ENCODE data around the gene SMIM35. TPM values are rescaled to one million over a fixed set of nuclear protein-coding genes. Genes with fewer than 3 reads are reported as not detected.

The SMIM35 gene
- total RNA-seq, 1 experiment from 2014 or later = not detected

DNA sequence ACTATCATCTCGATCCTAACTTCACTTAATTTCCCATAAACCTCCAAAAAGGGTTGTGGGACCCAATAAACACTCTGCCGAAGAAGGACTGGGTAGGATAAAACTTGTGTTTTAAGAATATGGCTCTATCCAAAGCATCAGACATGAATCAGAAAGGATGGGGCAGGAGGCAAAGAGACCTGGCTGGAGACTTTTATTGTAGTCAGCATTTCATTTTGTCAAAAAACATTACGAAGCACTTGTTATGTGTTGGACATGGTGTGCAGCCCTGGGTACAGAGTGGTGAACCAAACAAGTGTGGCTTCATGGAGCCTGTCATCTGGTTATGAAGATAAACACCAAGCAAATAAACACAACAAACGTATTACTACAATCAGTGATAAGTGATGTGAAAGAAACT is 83.3 kb downstream of the SMIM35 start (continued):
- TF ChIP-seq, protein P1, sequence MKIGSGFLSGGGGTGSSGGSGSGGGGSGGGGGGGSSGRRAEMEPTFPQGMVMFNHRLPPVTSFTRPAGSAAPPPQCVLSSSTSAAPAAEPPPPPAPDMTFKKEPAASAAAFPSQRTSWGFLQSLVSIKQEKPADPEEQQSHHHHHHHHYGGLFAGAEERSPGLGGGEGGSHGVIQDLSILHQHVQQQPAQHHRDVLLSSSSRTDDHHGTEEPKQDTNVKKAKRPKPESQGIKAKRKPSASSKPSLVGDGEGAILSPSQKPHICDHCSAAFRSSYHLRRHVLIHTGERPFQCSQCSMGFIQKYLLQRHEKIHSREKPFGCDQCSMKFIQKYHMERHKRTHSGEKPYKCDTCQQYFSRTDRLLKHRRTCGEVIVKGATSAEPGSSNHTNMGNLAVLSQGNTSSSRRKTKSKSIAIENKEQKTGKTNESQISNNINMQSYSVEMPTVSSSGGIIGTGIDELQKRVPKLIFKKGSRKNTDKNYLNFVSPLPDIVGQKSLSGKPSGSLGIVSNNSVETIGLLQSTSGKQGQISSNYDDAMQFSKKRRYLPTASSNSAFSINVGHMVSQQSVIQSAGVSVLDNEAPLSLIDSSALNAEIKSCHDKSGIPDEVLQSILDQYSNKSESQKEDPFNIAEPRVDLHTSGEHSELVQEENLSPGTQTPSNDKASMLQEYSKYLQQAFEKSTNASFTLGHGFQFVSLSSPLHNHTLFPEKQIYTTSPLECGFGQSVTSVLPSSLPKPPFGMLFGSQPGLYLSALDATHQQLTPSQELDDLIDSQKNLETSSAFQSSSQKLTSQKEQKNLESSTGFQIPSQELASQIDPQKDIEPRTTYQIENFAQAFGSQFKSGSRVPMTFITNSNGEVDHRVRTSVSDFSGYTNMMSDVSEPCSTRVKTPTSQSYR (CRISPR knock-in tag; IDR thresholded peaks at IDR 0.05) = no peak
- TF ChIP-seq CREB1 (CRISPR knock-in tag; IDR thresholded peaks at IDR 0.05) = no peak
- TF ChIP-seq, protein P2, sequence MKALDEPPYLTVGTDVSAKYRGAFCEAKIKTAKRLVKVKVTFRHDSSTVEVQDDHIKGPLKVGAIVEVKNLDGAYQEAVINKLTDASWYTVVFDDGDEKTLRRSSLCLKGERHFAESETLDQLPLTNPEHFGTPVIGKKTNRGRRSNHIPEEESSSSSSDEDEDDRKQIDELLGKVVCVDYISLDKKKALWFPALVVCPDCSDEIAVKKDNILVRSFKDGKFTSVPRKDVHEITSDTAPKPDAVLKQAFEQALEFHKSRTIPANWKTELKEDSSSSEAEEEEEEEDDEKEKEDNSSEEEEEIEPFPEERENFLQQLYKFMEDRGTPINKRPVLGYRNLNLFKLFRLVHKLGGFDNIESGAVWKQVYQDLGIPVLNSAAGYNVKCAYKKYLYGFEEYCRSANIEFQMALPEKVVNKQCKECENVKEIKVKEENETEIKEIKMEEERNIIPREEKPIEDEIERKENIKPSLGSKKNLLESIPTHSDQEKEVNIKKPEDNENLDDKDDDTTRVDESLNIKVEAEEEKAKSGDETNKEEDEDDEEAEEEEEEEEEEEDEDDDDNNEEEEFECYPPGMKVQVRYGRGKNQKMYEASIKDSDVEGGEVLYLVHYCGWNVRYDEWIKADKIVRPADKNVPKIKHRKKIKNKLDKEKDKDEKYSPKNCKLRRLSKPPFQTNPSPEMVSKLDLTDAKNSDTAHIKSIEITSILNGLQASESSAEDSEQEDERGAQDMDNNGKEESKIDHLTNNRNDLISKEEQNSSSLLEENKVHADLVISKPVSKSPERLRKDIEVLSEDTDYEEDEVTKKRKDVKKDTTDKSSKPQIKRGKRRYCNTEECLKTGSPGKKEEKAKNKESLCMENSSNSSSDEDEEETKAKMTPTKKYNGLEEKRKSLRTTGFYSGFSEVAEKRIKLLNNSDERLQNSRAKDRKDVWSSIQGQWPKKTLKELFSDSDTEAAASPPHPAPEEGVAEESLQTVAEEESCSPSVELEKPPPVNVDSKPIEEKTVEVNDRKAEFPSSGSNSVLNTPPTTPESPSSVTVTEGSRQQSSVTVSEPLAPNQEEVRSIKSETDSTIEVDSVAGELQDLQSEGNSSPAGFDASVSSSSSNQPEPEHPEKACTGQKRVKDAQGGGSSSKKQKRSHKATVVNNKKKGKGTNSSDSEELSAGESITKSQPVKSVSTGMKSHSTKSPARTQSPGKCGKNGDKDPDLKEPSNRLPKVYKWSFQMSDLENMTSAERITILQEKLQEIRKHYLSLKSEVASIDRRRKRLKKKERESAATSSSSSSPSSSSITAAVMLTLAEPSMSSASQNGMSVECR (CRISPR knock-in tag; IDR thresholded peaks at IDR 0.05; ENCODE audit: borderline replicate concordance) = no peak

DNA sequence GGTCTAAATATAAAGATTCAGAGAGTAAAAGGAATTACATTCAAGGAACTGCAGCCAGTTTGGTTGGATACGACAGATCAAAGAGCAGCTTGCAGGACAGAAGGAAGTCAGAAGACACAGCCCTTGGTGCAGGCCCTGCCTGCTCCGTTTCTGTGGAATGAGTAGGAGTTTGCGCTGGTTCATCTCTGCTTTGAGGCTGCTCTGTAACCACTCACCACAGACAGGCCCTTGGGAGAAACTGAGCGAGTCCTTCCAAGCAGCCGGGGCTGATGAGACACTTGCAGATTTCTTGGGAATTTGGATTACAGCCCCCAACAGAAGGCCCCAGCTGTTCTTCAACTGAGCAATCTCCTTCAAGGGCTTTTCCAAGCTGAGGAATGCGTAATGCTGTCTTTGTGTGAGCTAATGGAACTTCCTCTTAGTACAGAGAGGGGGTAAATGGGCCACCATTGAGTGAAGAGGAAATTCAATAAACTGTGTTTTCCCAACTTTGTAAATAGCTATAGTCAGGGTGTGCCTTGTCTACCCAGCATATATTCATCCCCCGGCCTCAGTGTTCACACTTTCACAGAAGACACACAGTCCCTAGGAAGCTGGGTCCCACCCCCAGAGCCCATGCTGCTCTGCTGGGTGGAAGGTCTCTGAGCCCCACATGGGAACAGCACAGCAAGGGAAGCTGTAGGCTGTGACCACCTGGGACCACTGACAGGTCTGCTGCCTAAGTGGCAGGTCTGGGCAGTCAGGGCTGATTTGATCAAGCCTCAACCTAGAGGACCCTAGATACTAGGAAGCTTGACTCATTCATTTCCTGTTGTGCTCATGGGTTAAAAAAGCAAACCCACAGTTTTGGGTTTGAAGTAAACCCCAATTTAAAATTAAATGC is 84.0 kb downstream of the SMIM35 start:
- H3K4me1 Mint-ChIP-seq = peaks cover 11% of the 10 kb centered on the region
- ChIA-PET CTCF (interaction anchor here (0.6 to 3.5 kb wide), 8 partner anchors 16 to 425 kb away, joined by 3 to 14 read pairs (median 4); partner anchors contain the start of gene IL10RA), POLR2A (interaction anchor here (0.7 kb wide), 1 partner anchor 14 kb away, joined by 3 read pairs; no protein-coding TSS in a partner anchor)
- DNase-seq (ENCODE audit: low spot score) (no peak), ATAC-seq (peak; percentile 79)
- H3K4me3 Mint-ChIP-seq = no peak overlapping the region
- H3K36me3 Mint-ChIP-seq = no peaks in the 10 kb centered on the region
- H3K27ac Mint-ChIP-seq = no peak overlapping the region
- peaks cover 3% of the 10 kb centered on the region for H3K27me3 Mint-ChIP-seq (ENCODE audit: low read depth)
- TF ChIP-seq ZNF232 (CRISPR knock-in tag; IDR thresholded peaks at IDR 0.05) (no peak), ZBTB21 (CRISPR knock-in tag; IDR thresholded peaks at IDR 0.05; ENCODE audit: borderline replicate concordance) (no peak), ELF4 (CRISPR knock-in tag; IDR thresholded peaks at IDR 0.05; ENCODE audit: low read depth) (no peak), NR1H2 (CRISPR knock-in tag; IDR thresholded peaks at IDR 0.05) (no peak), TP53 (CRISPR knock-in tag; IDR thresholded peaks at IDR 0.05) (no peak), ZNF263 (CRISPR knock-in tag; IDR thresholded peaks at IDR 0.05; ENCODE audit: low read depth) (no peak), ESRRA (CRISPR knock-in tag; IDR thresholded peaks at IDR 0.05; ENCODE audit: borderline replicate concordance) (no peak), OVOL2 (CRISPR knock-in tag; IDR thresholded peaks at IDR 0.05; ENCODE audit: borderline replicate concordance) (no peak), TCF7 (CRISPR knock-in tag; IDR thresholded peaks at IDR 0.05; ENCODE audit: low read depth) (no peak), PRRX2 (CRISPR knock-in tag; IDR thresholded peaks at IDR 0.05) (no peak), FOXJ3 (CRISPR knock-in tag; IDR thresholded peaks at IDR 0.05; ENCODE audit: borderline replicate concordance) (no peak), MXD4 (CRISPR knock-in tag; IDR thresholded peaks at IDR 0.05; ENCODE audit: borderline replicate concordance) (no peak), CBFB (CRISPR knock-in tag; IDR thresholded peaks at IDR 0.05; ENCODE audit: low read depth) (no peak), GRHL2 (CRISPR knock-in tag; IDR thresholded peaks at IDR 0.05; ENCODE audit: insufficient replicate concordance, severe bottlenecking) (no peak), ZNF219 (CRISPR knock-in tag; IDR thresholded peaks at IDR 0.05; ENCODE audit: borderline replicate concordance) (no peak), FOXK1 (CRISPR knock-in tag; IDR thresholded peaks at IDR 0.05) (no peak), ETV6 (CRISPR knock-in tag; IDR thresholded peaks at IDR 0.05) (no peak)
- TF ChIP-seq, protein P3, sequence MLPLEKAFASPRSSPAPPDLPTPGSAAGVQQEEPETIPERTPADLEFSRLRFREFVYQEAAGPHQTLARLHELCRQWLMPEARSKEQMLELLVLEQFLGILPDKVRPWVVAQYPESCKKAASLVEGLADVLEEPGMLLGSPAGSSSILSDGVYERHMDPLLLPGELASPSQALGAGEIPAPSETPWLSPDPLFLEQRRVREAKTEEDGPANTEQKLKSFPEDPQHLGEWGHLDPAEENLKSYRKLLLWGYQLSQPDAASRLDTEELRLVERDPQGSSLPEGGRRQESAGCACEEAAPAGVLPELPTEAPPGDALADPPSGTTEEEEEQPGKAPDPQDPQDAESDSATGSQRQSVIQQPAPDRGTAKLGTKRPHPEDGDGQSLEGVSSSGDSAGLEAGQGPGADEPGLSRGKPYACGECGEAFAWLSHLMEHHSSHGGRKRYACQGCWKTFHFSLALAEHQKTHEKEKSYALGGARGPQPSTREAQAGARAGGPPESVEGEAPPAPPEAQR (CRISPR knock-in tag; IDR thresholded peaks at IDR 0.05) = no peak
- TF ChIP-seq, protein P4, sequence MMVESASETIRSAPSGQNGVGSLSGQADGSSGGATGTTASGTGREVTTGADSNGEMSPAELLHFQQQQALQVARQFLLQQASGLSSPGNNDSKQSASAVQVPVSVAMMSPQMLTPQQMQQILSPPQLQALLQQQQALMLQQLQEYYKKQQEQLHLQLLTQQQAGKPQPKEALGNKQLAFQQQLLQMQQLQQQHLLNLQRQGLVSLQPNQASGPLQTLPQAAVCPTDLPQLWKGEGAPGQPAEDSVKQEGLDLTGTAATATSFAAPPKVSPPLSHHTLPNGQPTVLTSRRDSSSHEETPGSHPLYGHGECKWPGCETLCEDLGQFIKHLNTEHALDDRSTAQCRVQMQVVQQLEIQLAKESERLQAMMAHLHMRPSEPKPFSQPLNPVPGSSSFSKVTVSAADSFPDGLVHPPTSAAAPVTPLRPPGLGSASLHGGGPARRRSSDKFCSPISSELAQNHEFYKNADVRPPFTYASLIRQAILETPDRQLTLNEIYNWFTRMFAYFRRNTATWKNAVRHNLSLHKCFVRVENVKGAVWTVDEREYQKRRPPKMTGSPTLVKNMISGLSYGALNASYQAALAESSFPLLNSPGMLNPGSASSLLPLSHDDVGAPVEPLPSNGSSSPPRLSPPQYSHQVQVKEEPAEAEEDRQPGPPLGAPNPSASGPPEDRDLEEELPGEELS (CRISPR knock-in tag; IDR thresholded peaks at IDR 0.05) = no peak
- TF ChIP-seq, protein P5, sequence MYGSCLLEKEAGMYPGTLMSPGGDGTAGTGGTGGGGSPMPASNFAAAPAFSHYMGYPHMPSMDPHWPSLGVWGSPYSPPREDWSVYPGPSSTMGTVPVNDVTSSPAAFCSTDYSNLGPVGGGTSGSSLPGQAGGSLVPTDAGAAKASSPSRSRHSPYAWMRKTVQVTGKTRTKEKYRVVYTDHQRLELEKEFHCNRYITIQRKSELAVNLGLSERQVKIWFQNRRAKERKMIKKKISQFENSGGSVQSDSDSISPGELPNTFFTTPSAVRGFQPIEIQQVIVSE (CRISPR knock-in tag; IDR thresholded peaks at IDR 0.05; ENCODE audit: borderline replicate concordance) = no peak
- peaks cover 11% of the 10 kb centered on the region for H3K9me3 Mint-ChIP-seq
